ENCODE measurements around the gene RTN4RL2.
A peak's percentile ranks its signal among the peaks of the same experiment; 100 is the strongest.

The RTN4RL2 gene

DNA sequence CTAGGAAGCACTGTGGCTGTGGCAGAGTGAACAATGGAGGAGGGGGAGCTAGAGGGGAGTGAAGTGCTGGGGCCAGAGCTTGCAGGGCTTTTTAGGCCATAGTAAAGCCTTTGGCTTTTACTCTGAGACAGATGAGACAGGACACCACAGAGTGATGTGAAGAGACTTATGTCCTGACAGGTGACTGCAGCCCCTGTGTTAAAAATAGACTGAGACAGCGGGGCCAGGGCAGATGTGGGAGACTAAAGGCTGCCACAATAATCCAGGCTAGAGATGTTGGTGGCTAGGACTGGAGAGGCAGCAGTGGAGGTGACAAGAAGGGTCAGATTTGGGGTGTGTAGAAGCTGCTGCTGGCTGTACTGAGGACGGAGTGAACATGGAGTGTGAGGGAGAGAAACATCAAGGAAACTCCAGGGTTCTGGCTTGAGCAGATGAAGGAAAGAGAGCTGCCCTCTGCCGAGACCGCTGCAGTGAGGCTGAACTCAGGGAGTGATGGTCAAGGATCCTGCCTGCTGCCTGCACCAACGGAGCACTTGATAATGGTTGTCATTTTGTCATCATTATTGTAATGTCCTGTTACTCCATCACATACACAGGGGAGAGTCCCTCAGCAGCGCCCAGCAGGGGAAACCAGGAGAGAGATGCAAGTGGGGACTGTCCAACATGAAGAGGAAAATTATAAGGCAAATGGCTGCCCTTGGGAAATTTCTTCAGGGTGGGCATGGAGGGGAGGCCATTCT, 27.8 kb downstream of the RTN4RL2 start:
- DNase-seq (ENCODE audit: low spot score): no peak
- TF ChIP-seq, protein P1, sequence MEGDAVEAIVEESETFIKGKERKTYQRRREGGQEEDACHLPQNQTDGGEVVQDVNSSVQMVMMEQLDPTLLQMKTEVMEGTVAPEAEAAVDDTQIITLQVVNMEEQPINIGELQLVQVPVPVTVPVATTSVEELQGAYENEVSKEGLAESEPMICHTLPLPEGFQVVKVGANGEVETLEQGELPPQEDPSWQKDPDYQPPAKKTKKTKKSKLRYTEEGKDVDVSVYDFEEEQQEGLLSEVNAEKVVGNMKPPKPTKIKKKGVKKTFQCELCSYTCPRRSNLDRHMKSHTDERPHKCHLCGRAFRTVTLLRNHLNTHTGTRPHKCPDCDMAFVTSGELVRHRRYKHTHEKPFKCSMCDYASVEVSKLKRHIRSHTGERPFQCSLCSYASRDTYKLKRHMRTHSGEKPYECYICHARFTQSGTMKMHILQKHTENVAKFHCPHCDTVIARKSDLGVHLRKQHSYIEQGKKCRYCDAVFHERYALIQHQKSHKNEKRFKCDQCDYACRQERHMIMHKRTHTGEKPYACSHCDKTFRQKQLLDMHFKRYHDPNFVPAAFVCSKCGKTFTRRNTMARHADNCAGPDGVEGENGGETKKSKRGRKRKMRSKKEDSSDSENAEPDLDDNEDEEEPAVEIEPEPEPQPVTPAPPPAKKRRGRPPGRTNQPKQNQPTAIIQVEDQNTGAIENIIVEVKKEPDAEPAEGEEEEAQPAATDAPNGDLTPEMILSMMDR (IDR thresholded peaks at IDR 0.05; ENCODE audit: borderline replicate concordance, control extremely low read depth, extremely low read depth, insufficient read depth, missing control alignments): no peak
- in situ Hi-C loops (cut with MboI; ENCODE audit: low sequenced_read_pairs, unreplicated experiment): no loop called here

DNA sequence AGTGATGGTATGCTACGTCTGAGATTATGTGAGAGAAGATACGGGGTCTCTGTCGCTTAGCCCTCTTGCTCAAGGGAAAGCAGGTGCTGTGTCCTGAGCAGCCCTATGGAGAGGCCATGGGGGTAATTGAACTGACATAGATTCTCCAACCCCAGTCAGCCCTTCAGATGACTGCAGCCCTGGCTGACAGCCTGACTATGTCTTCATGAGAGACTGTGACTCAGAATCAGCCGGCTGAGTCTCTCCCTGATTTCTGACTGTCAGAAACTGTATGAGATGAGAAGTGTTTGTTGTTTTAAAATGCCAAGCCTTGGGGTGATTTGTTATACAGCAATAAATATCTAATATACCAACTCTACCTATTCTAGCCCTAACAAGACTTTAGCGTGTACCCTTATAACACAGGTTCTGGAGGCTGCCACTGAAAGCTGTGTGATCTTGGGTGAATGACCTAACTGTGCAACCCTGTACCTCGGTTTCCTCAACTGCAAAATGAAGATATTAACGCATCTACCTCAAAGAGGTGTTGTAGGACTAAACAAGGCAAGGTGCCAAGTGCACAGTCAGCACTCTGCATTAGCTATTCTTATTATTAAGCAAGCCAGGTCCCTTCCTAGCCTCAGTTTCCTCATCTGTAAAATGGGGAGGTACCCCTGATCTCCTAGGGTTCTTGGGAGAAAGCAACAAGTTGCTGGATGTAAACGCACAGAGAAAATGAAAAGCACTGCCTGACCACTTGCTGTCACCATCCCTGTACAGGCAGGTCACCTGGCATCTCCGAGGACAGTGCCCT, 30.3 kb downstream of the RTN4RL2 start:
- TF ChIP-seq, protein P1 (IDR thresholded peaks at IDR 0.05; ENCODE audit: borderline replicate concordance, control extremely low read depth, extremely low read depth, insufficient read depth, missing control alignments): no peak
- no peak for DNase-seq (ENCODE audit: low spot score)
- in situ Hi-C loops (cut with MboI; ENCODE audit: low sequenced_read_pairs, unreplicated experiment): loop anchor here (10.0 kb wide), 1 partner anchor 154 kb away; the partner anchor contains the start of gene YPEL4

DNA sequence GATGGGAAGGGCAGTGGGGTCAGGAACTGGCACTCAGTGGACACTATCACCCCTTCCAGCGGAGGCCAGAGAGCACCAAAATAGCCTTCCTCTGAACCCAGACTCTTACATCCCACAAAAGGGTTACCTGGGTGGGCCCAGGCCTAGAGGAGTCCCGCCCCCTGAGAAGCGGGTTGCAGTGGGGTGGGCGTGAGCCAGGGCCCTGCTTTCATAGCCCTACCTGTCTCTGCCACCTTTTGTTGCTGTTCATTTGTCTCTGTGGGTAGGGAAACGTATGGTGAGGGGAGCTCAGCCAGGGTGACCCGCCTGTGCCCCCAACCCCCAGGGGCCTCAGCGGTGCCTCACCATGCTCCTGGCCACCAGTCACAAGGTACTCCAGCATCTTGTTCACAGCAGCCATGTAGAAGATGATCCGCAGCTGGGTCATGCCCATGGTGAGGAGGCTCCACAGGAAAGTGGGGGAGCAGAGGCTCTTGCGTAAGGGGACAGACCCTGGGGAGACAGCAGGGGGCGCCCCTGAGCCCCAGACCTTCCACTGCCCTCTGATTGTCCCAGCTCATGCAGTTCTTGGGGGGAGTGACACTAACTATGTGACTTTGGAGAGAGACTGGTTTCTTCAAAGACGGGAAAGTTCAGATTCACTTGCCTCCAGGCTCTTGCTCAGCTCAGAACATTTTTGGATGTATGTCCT, 31.2 kb downstream of the RTN4RL2 start:
- in situ Hi-C loops (cut with MboI; ENCODE audit: low sequenced_read_pairs, unreplicated experiment): loop anchor here (10.0 kb wide), 1 partner anchor 153 kb away; the partner anchor contains the start of gene YPEL4
- TF ChIP-seq, protein P1 (IDR thresholded peaks at IDR 0.05; ENCODE audit: borderline replicate concordance, control extremely low read depth, extremely low read depth, insufficient read depth, missing control alignments): peak; percentile 64
- peak; percentile 74 for DNase-seq (ENCODE audit: low spot score)

DNA sequence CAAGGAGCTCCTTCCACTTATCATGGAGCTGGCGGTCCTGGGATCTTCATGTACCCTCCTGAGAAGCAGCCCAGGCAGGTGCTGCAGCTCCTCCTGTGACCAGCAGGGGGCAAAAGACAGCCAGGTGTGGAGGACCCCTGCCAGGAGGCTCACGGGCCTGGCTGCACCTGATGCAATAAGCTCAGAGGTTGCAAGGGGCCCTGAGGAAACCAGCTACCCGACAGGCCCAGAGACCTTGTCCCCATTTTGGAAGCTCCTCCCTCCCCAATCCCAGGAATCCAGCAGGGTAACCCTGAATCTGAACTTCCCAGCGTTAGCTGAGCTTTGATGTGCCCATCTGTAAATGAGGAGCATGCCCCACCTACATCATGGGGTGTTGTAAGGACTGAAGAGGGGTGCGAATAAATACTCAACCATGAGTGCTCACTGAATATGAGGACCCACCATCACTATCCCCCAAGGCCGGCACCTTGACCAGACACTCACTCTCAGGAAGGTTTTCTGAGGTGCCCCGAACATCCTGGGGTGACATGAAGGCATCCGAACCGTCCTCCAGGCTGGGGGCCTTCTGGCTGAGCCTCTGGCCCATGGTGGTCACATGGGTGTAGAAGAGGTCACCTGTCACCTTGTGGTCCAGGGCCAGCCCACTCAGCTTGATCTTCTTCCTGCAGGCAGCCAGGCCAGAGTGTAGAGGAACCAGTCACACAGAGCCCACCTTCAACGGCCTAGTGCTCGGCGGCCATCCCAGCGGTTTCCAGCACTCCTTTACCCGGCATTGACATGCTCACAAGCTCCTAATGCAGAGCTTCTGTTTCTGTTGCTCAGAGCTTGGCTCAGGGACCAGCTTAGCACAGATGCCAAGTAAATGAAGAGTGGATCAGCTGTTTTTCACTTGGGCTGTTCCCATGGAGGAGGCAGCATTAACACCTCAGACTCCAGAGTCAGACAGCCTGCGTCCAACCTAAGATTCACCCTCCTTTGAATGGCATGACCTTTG, 33.5 kb downstream of the RTN4RL2 start:
- DNase-seq (ENCODE audit: low spot score): peak; percentile 81
- in situ Hi-C loops (cut with MboI; ENCODE audit: low sequenced_read_pairs, unreplicated experiment): loop anchor here (10.0 kb wide), 1 partner anchor 151 kb away; the partner anchor contains the start of gene YPEL4

DNA sequence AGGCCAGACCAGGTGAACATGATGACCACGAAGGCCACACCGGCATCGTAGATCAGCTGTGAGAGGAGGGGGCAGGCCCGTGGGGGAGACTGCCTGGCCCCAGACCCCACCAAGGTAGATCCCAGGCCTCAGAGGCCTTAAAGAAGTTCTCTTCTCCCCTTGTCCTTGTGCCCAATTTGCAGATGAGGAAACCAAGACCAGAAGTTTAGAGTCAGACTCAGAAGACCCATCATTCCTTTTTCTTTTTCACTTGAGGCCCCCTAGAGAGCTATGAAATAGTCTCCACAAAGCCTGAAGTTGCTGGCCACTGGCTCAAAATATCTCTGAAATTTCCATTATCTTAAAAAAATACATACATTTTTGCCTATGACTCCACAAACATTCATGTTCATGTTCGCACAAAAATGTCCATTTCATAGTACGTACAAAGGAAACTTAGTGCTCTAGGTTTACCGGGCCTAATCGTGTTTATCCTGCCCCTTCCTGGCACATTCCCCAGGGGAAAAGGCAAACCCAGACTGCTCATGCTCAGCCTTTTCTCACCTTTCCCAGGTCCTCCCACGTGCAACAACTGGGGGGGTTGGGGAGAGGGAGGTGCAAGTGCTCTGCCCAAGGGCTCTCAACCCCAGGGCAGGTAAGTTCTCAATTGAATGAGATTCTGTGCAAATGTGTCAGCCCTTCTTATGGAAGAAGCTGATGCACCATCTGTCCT, 35.9 kb downstream of the RTN4RL2 start:
- TF ChIP-seq, protein P1 (IDR thresholded peaks at IDR 0.05; ENCODE audit: borderline replicate concordance, control extremely low read depth, extremely low read depth, insufficient read depth, missing control alignments): no peak
- in situ Hi-C loops (cut with MboI; ENCODE audit: low sequenced_read_pairs, unreplicated experiment): loop anchor here (10.0 kb wide), 1 partner anchor 149 kb away; the partner anchor contains the start of gene YPEL4
- no peak for DNase-seq (ENCODE audit: low spot score)

More for the DNA sequence above, 33.5 kb downstream of the RTN4RL2 start:
- TF ChIP-seq, protein P1 (IDR thresholded peaks at IDR 0.05; ENCODE audit: borderline replicate concordance, control extremely low read depth, extremely low read depth, insufficient read depth, missing control alignments): peak; percentile 94
